HepG2 (cell line): ENCODE measurements around the gene WDR5B. TPM values are rescaled to one million over a fixed set of nuclear protein-coding genes. Genes with fewer than 3 reads are reported as not detected.
A peak's percentile ranks its signal among the peaks of the same experiment; 100 is the strongest.

Source experiments
- FOXA3 ChIP-seq: IDR thresholded peaks from 2 replicates; pipeline ENCODE4 v1.6.1; 2016; ENCODE audit warnings: missing genetic modification reagents, missing compliant biosample characterization
- HDAC2 ChIP-seq: sonication (generic); formaldehyde crosslinking; IDR thresholded peaks from 2 replicates; pipeline ENCODE4 v1.4.0; 2020; ENCODE audit warnings: missing genetic modification reagents
- KLF9 ChIP-seq: IDR thresholded peaks from 2 replicates; pipeline ENCODE4 v1.6.1; 2016; ENCODE audit warnings: low read depth
- MED8 ChIP-seq: sonication (generic); formaldehyde crosslinking; IDR thresholded peaks from 2 replicates; pipeline ENCODE4 v1.8.1; 2023; ENCODE audit warnings: mild to moderate bottlenecking, missing genetic modification reagents; ENCODE audit not compliant: insufficient replicate concordance
- NFE2L2 ChIP-seq: fragments of 150-350 bp; IDR thresholded peaks from 2 replicates; pipeline ENCODE4 v1.6.1; 2014; ENCODE audit warnings: low read length
- NR2C2 ChIP-seq: sonication (generic); formaldehyde crosslinking; IDR thresholded peaks from 2 replicates; pipeline ENCODE4 v1.4.0; 2020; ENCODE audit warnings: missing genetic modification reagents, mild to moderate bottlenecking, moderate library complexity, borderline replicate concordance
- REST ChIP-seq, 2 experiments: IDR thresholded peaks; 2 replicates each; pipeline ENCODE4 v1.6.1; 2011 to 2012; ENCODE audit warnings: low read length in 2 of 2, borderline replicate concordance in 1 of 2, low read depth in 1 of 2, mild to moderate bottlenecking in 1 of 2, moderate library complexity in 1 of 2
- SIN3B ChIP-seq: fragments of 150-350 bp; IDR thresholded peaks from 2 replicates; pipeline ENCODE4 v1.6.1; 2014; ENCODE audit warnings: low read length
- SMAD3 ChIP-seq: sonication (generic); formaldehyde crosslinking; IDR thresholded peaks from 2 replicates; pipeline ENCODE4 v1.4.0; 2020; ENCODE audit warnings: missing genetic modification reagents
- SMC3 ChIP-seq: IDR thresholded peaks from 2 replicates; pipeline ENCODE4 v1.6.1; 2011; ENCODE audit warnings: low read length, improper control_type of control experiment
- SP140L ChIP-seq: sonication (generic); formaldehyde crosslinking; IDR thresholded peaks from 2 replicates; pipeline ENCODE4 v1.4.0; 2020; ENCODE audit warnings: missing genetic modification reagents, borderline replicate concordance
- SYNCRIP ChIP-seq: fragments of 200-400 bp; formaldehyde crosslinking; IDR thresholded peaks from 2 replicates; pipeline ENCODE4 v1.6.1; 2018; ENCODE audit warnings: mild to moderate bottlenecking, low read depth, low read length; ENCODE audit not compliant: insufficient read depth
- TGIF2 ChIP-seq: IDR thresholded peaks from 2 replicates; pipeline ENCODE4 v1.6.1; 2016; ENCODE audit warnings: control low read depth, missing compliant biosample characterization
- THAP11 ChIP-seq: IDR thresholded peaks from 2 replicates; pipeline ENCODE4 v1.6.1; 2016; ENCODE audit warnings: missing biosample characterization, missing genetic modification reagents
- TRAFD1 ChIP-seq: sonication (generic); formaldehyde crosslinking; IDR thresholded peaks from 2 replicates; pipeline ENCODE4 v1.5.1; 2020; ENCODE audit warnings: missing genetic modification reagents, mild to moderate bottlenecking, borderline replicate concordance
- XRCC5 ChIP-seq: fragments of 200-400 bp; formaldehyde crosslinking; optimal IDR thresholded peaks from 2 replicates; pipeline ENCODE3; 2017; ENCODE audit warnings: mild to moderate bottlenecking, low read length
- ZBTB33 ChIP-seq: sonication (generic); formaldehyde crosslinking; IDR thresholded peaks from 2 replicates; pipeline ENCODE4 v1.4.0; 2020; ENCODE audit warnings: missing genetic modification reagents
- ZMAT5 ChIP-seq: sonication (generic); formaldehyde crosslinking; IDR thresholded peaks from 2 replicates; pipeline ENCODE4 v1.5.0; 2020; ENCODE audit warnings: mild to moderate bottlenecking, low read depth, missing genetic modification reagents, borderline replicate concordance
- ZNF101 ChIP-seq: sonication (generic); formaldehyde crosslinking; IDR thresholded peaks from 2 replicates; pipeline ENCODE4 v1.4.0; 2020; ENCODE audit warnings: mild to moderate bottlenecking, low read depth, missing genetic modification reagents, borderline replicate concordance
- ZNF296 ChIP-seq: sonication (generic); formaldehyde crosslinking; conservative IDR thresholded peaks from 2 replicates; pipeline ENCODE4 v1.5.0; 2020; ENCODE audit warnings: mild to moderate bottlenecking, missing genetic modification reagents
- ZNF3 ChIP-seq: IDR thresholded peaks from 2 replicates; pipeline ENCODE4 v1.7.0; 2017; ENCODE audit warnings: inconsistent platforms
- ZNF788 ChIP-seq: sonication (generic); formaldehyde crosslinking; IDR thresholded peaks from 2 replicates; pipeline ENCODE4 v1.5.0; 2020; ENCODE audit warnings: mild to moderate bottlenecking, missing genetic modification reagents, borderline replicate concordance
- ZSCAN5A ChIP-seq: sonication (generic); formaldehyde crosslinking; IDR thresholded peaks from 2 replicates; pipeline ENCODE4 v1.8.0; 2022; ENCODE audit warnings: mild to moderate bottlenecking, missing genetic modification reagents, borderline replicate concordance
- polyA plus RNA-seq, 8 experiments: library from polyadenylated mRNA; depleted of rRNA in 3 of 8; stranded (reverse) in 7 of 8; unstranded in 1 of 8; fragments of >200 nt; fragmentation: Illumina TruSeq in 4 of 8; extraction: Trizol in 4 of 8; gene quantifications; 2 replicates each; pipeline versions ENCODE4 v1.2.1 to v1.2.3, GENCODE V29; 2011 to 2016; ENCODE audit warnings: low read depth in 4 of 8, missing spikeins in 1 of 8, mixed read lengths in 1 of 8; ENCODE audit not compliant: insufficient read depth in 1 of 8
- total RNA-seq, 5 experiments: library from RNA; depleted of rRNA; stranded (reverse); fragments of >200 nt; fragmentation: Illumina TruSeq; extraction: Trizol; gene quantifications; 2 replicates each; pipeline ENCODE4 v1.2.3, GENCODE V29; 2016; ENCODE audit warnings: low read depth in 1 of 5

The WDR5B gene
- total and polyA plus RNA-seq, 2 of the 13 experiments (the other 11 are each of a cell fraction or from before 2014, with no cell fraction given): 2.5 to 3.6 TPM

GRCh38 chr3:122366379-122366749, 49.5 kb downstream of the WDR5B start (continued):
- TF ChIP-seq REST (IDR thresholded peaks at IDR 0.05; ENCODE audit: borderline replicate concordance in 1 of 2, low read depth in 1 of 2, low read length in 2 of 2) (no peak), ZBTB33 (CRISPR knock-in tag) (peak; percentile 30; the same call in 1 of the 2 replicates), SMC3 (no peak), MED8 (CRISPR knock-in tag) (no peak), ZSCAN5A (no peak), ZNF101 (CRISPR knock-in tag) (no peak), NR2C2 (CRISPR knock-in tag) (no peak), SYNCRIP (no peak), SMAD3 (CRISPR knock-in tag) (no peak), NFE2L2 (peak; percentile 75), ZNF3 (CRISPR knock-in tag) (no peak), XRCC5 (no peak), SIN3B (no peak), SP140L (CRISPR knock-in tag) (no peak), TGIF2 (CRISPR knock-in tag) (no peak), ZNF788 (CRISPR knock-in tag) (no peak), KLF9 (no peak), HDAC2 (no peak), THAP11 (no peak), FOXA3 (CRISPR knock-in tag) (peak; percentile 20; the same call in 1 of the 2 replicates), ZMAT5 (CRISPR knock-in tag) (no peak), TRAFD1 (no peak), ZNF296 (CRISPR knock-in tag) (no peak)
